ENCODE results near the gene ITPR2. TPM values are rescaled to one million over a fixed set of nuclear protein-coding genes. Genes with fewer than 3 reads are reported as not detected.

ITPR2 gene
- total RNA-seq, 1 experiment from 2014 or later: 4.0 TPM

- no peaks in the 10 kb centered on the region for H3K9me3 ChIP-seq (ENCODE audit: low read length)
- no peak overlapping the region for H3K27ac ChIP-seq (ENCODE audit: low read length)
- H3K9me2 ChIP-seq (replicated peaks; ENCODE audit: low read length): no peaks in the 10 kb centered on the region
- no peak overlapping the region for H3K4me3 ChIP-seq (ENCODE audit: low read length)
- H2AFZ ChIP-seq (ENCODE audit: low read length): peak overlapping the region; percentile 50; the same call in 1 of the 2 replicates
- H3K4me2 ChIP-seq (ENCODE audit: low read length): peak overlapping the region; percentile 22; the same call in 1 of the 2 replicates
- no peaks in the 10 kb centered on the region for H4K20me1 ChIP-seq (ENCODE audit: low read length)
- H3K79me2 ChIP-seq (ENCODE audit: low read length): no peaks in the 10 kb centered on the region
- ATAC-seq: no peak
- no peak overlapping the region for H3K9ac ChIP-seq (ENCODE audit: low read length)
- DNase-seq: no peak
- H3K4me1 ChIP-seq (ENCODE audit: insufficient read depth, low read length): no peaks in the 10 kb centered on the region
- H3K36me3 ChIP-seq (ENCODE audit: low read depth, low read length): no peaks in the 10 kb centered on the region
- intact Hi-C loops (cut with micrococcal nuclease): loop anchor here (10.0 kb wide), 1 partner anchor 413 kb away; no protein-coding TSS in a partner anchor
- no peaks in the 10 kb centered on the region for H3F3A ChIP-seq (ENCODE audit: low read length, unreplicated experiment)
- ChIA-PET CTCF (interaction anchor here (1.0 kb wide), 1 partner anchor 65 kb away, joined by 3 read pairs; no protein-coding TSS in a partner anchor), POLR2A (ENCODE audit: unreplicated experiment) (no interaction called here)
- no peaks in the 10 kb centered on the region for H3K27me3 ChIP-seq (ENCODE audit: low read length)
- TF ChIP-seq EZH2 (IDR thresholded peaks at IDR 0.05; ENCODE audit: low read length, unreplicated experiment) (no peak), CTCF (conservative IDR thresholded peaks at IDR 0.05; ENCODE audit: low read depth, low read length) (no peak), EZH2phosphoT487 (IDR thresholded peaks at IDR 0.05; ENCODE audit: borderline replicate concordance, low read length) (no peak)
- no TSS peak for BruUV-seq (replicated peaks)
These were observed 15.3 kb upstream of the ITPR2 start for GRCh38 chr12:26848156-26848825.

GRCh38 chr12:26847431-26847830 is 14.4 kb upstream of the ITPR2 start:
- TF ChIP-seq EZH2phosphoT487 (IDR thresholded peaks at IDR 0.05; ENCODE audit: borderline replicate concordance, low read length) (no peak), EZH2 (IDR thresholded peaks at IDR 0.05; ENCODE audit: low read length, unreplicated experiment) (no peak), CTCF (conservative IDR thresholded peaks at IDR 0.05; ENCODE audit: low read depth, low read length) (no peak)
- H3K4me3 ChIP-seq (ENCODE audit: low read length): no peak overlapping the region
- no peaks in the 10 kb centered on the region for H3F3A ChIP-seq (ENCODE audit: low read length, unreplicated experiment)
- DNase-seq (no peak), ATAC-seq (no peak)
- H2AFZ ChIP-seq (ENCODE audit: low read length): no peak overlapping the region
- BruUV-seq (replicated peaks): no TSS peak
- CTCF ChIA-PET: interaction anchor here (1.0 kb wide), 1 partner anchor 64 kb away, joined by 3 read pairs; no protein-coding TSS in a partner anchor
- POLR2A ChIA-PET (ENCODE audit: unreplicated experiment): no interaction called here
- H3K4me1 ChIP-seq (ENCODE audit: insufficient read depth, low read length): no peaks in the 10 kb centered on the region
- H3K36me3 ChIP-seq (ENCODE audit: low read depth, low read length): no peaks in the 10 kb centered on the region
- H3K27ac ChIP-seq (ENCODE audit: low read length): no peak overlapping the region
- intact Hi-C loops (cut with micrococcal nuclease): loop anchor here (10.0 kb wide), 1 partner anchor 413 kb away; no protein-coding TSS in a partner anchor
- H3K27me3 ChIP-seq (ENCODE audit: low read length): no peaks in the 10 kb centered on the region
- no peak overlapping the region for H3K9ac ChIP-seq (ENCODE audit: low read length)
- no peaks in the 10 kb centered on the region for H3K79me2 ChIP-seq (ENCODE audit: low read length)
- H3K9me2 ChIP-seq (replicated peaks; ENCODE audit: low read length): no peaks in the 10 kb centered on the region
- H4K20me1 ChIP-seq (ENCODE audit: low read length): no peaks in the 10 kb centered on the region
- no peaks in the 10 kb centered on the region for H3K9me3 ChIP-seq (ENCODE audit: low read length)
- H3K4me2 ChIP-seq (ENCODE audit: low read length): no peak overlapping the region

DNA sequence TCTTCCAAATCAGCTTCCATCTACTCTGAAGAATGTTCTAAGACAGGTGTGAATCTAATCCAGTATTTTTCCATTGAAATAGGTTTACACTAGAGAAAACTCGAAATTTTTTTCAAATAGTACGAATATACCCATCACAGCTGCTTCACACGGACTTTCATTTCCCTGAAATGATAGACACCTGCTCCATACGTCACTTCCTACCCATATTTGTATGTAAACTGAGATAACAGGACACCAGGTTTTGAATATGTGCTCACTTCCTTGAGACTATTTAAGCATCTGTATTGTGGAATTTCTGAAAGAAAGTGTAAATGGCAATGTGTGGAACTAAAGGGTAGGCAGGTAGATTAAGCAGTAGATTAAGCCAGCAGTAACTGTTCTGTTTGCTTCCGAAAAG is 13.4 kb upstream of the ITPR2 start:
- Histone ChIP-seq H3K4me2 (ENCODE audit: low read length) (no peak overlapping the region), H4K20me1 (ENCODE audit: low read length) (no peaks in the 10 kb centered on the region), H3K4me1 (ENCODE audit: insufficient read depth, low read length) (no peaks in the 10 kb centered on the region), H3K36me3 (ENCODE audit: low read depth, low read length) (no peaks in the 10 kb centered on the region), H3K27me3 (ENCODE audit: low read length) (no peaks in the 10 kb centered on the region), H3K79me2 (ENCODE audit: low read length) (no peaks in the 10 kb centered on the region), H3K9me2 (replicated peaks; ENCODE audit: low read length) (no peaks in the 10 kb centered on the region), H3K9ac (ENCODE audit: low read length) (no peak overlapping the region), H2AFZ (ENCODE audit: low read length) (no peak overlapping the region), H3K27ac (ENCODE audit: low read length) (no peak overlapping the region), H3F3A (ENCODE audit: low read length, unreplicated experiment) (no peaks in the 10 kb centered on the region), H3K9me3 (ENCODE audit: low read length) (no peaks in the 10 kb centered on the region), H3K4me3 (ENCODE audit: low read length) (no peak overlapping the region)
- TF ChIP-seq EZH2 (IDR thresholded peaks at IDR 0.05; ENCODE audit: low read length, unreplicated experiment): no peak
- TF ChIP-seq EZH2phosphoT487 (IDR thresholded peaks at IDR 0.05; ENCODE audit: borderline replicate concordance, low read length): no peak
- no peak for TF ChIP-seq CTCF (conservative IDR thresholded peaks at IDR 0.05; ENCODE audit: low read depth, low read length)
- no TSS peak for BruUV-seq (replicated peaks)
- no peak for ATAC-seq
- intact Hi-C loops (cut with micrococcal nuclease): loop anchor here (10.0 kb wide), 1 partner anchor 412 kb away; no protein-coding TSS in a partner anchor
- ChIA-PET CTCF (interaction anchor here (0.7 kb wide), 1 partner anchor 751 kb away, joined by 7 read pairs; no protein-coding TSS in a partner anchor), POLR2A (ENCODE audit: unreplicated experiment) (no interaction called here)
- no peak for DNase-seq

All from PC-3 (cell line).